Astrocyte (in vitro differentiated cells and primary cell): Measurements from ENCODE around the gene PNPT1. TPM values are rescaled to one million over a fixed set of nuclear protein-coding genes. Genes with fewer than 3 reads are reported as not detected.
"Not testable (repeated sequence)": the region's sequence is repeated elsewhere in the genome, so short reads cannot be mapped to it uniquely, and the experiment has no call there.

Experiments
- DNase-seq: peaks from one replicate; pipeline ENCODE4 v3.0.0-alpha.2; 2010; ENCODE audit warnings: low read depth
- FAIRE-seq: peaks from 2 replicates; lab custom pipeline; 2011; peaks lifted over from hg19 to GRCh38; lab: Jason Lieb, UNC
- H2AFZ ChIP-seq: 2 replicates; pipeline ENCODE4 v1.6.0; 2012; ENCODE audit warnings: low read depth, low read length, inconsistent platforms
- H3K27ac ChIP-seq: 2 replicates; pipeline ENCODE4 v1.5.1; 2011; ENCODE audit warnings: low read depth, low read length, inconsistent platforms
- H3K27me3 ChIP-seq: 2 replicates; pipeline ENCODE4 v1.6.0; 2011; ENCODE audit warnings: low read length, inconsistent platforms; ENCODE audit not compliant: insufficient read depth
- H3K36me3 ChIP-seq: 2 replicates; pipeline ENCODE4 v1.5.1; 2011; ENCODE audit warnings: low read length, inconsistent platforms; ENCODE audit not compliant: insufficient read depth
- H3K4me1 ChIP-seq: 2 replicates; pipeline ENCODE4 v1.5.1; 2011; ENCODE audit warnings: low read length, inconsistent platforms; ENCODE audit not compliant: insufficient read depth
- H3K4me2 ChIP-seq: 2 replicates; pipeline ENCODE4 v1.6.0; 2012; ENCODE audit warnings: low read length, inconsistent platforms
- H3K4me3 ChIP-seq: 2 replicates; pipeline ENCODE4 v1.5.1; 2011; ENCODE audit warnings: low read depth, mild to moderate bottlenecking, low read length, inconsistent platforms; ENCODE audit not compliant: insufficient read depth
- H3K79me2 ChIP-seq: 2 replicates; pipeline ENCODE4 v1.6.0; 2012; ENCODE audit warnings: mild to moderate bottlenecking, low read length, inconsistent platforms; ENCODE audit not compliant: insufficient read depth
- H3K9ac ChIP-seq: 2 replicates; pipeline ENCODE4 v1.6.0; 2012; ENCODE audit warnings: mild to moderate bottlenecking, low read length, inconsistent platforms
- H3K9me3 ChIP-seq: 2 replicates; pipeline ENCODE4 v1.5.1; 2012; ENCODE audit warnings: low read depth, mild to moderate bottlenecking, low read length, inconsistent platforms; ENCODE audit not compliant: insufficient read depth
- H4K20me1 ChIP-seq: 2 replicates; pipeline ENCODE4 v1.6.0; 2012; ENCODE audit warnings: low read length, inconsistent platforms; ENCODE audit not compliant: insufficient read depth
- H3K27ac Mint-ChIP-seq: one replicate; pipeline ENCODE4 v1.8.0; 2021; ENCODE audit warnings: mild to moderate bottlenecking, mixed read lengths; ENCODE audit not compliant: unreplicated experiment
- H3K27me3 Mint-ChIP-seq: one replicate; pipeline ENCODE4 v1.8.0; 2021; ENCODE audit warnings: low read depth, mixed read lengths; ENCODE audit not compliant: unreplicated experiment
- H3K36me3 Mint-ChIP-seq: one replicate; pipeline ENCODE4 v1.8.0; 2021; ENCODE audit warnings: low read depth, mixed read lengths; ENCODE audit not compliant: unreplicated experiment
- H3K4me1 Mint-ChIP-seq: one replicate; pipeline ENCODE4 v1.8.0; 2021; ENCODE audit warnings: low read depth, mixed read lengths; ENCODE audit not compliant: unreplicated experiment
- H3K4me3 Mint-ChIP-seq: one replicate; pipeline ENCODE4 v1.8.0; 2021; ENCODE audit warnings: mild to moderate bottlenecking, moderate library complexity, mixed read lengths; ENCODE audit not compliant: unreplicated experiment
- H3K9me3 Mint-ChIP-seq: one replicate; pipeline ENCODE4 v1.8.0; 2021; ENCODE audit warnings: mild to moderate bottlenecking, mixed read lengths; ENCODE audit not compliant: unreplicated experiment
- EZH2 ChIP-seq: IDR thresholded peaks from 2 replicates; pipeline ENCODE4 v1.6.1; 2012; ENCODE audit warnings: mild to moderate bottlenecking, low read length, inconsistent platforms; ENCODE audit not compliant: insufficient read depth
- total RNA-seq: library from RNA; stranded (reverse); gene quantifications from 2 replicates; pipeline ENCODE4 v1.2.1, GENCODE V29; 2021
- TF ChIP-seq, protein P1 (sequence below): IDR thresholded peaks from 2 replicates; pipeline ENCODE4 v1.5.1; 2011; ENCODE audit warnings: low read depth, mild to moderate bottlenecking, inconsistent platforms, low read length, moderate library complexity; ENCODE audit not compliant: insufficient read depth

The PNPT1 gene
- total RNA-seq, 1 donor from 2014 or later = 45.7 TPM

GRCh38 chr2:55712477-55713060, 18.9 kb upstream of the PNPT1 start:
- no peak overlapping the region for H3K4me3 Mint-ChIP-seq
- peaks cover 10% of the 10 kb centered on the region for H3K4me1 Mint-ChIP-seq
- H3K9me3 Mint-ChIP-seq = no peaks in the 10 kb centered on the region
- FAIRE-seq = no peak
- H3K27ac ChIP-seq = no peak overlapping the region
- H3K4me2 ChIP-seq = no peak overlapping the region
- DNase-seq = no peak
- no peak overlapping the region for H3K27ac Mint-ChIP-seq
- no peaks in the 10 kb centered on the region for H3K36me3 ChIP-seq
- no peaks in the 10 kb centered on the region for H3K36me3 Mint-ChIP-seq
- H3K9ac ChIP-seq = no peak overlapping the region
- TF ChIP-seq EZH2 = no peak
- TF ChIP-seq, protein P1, sequence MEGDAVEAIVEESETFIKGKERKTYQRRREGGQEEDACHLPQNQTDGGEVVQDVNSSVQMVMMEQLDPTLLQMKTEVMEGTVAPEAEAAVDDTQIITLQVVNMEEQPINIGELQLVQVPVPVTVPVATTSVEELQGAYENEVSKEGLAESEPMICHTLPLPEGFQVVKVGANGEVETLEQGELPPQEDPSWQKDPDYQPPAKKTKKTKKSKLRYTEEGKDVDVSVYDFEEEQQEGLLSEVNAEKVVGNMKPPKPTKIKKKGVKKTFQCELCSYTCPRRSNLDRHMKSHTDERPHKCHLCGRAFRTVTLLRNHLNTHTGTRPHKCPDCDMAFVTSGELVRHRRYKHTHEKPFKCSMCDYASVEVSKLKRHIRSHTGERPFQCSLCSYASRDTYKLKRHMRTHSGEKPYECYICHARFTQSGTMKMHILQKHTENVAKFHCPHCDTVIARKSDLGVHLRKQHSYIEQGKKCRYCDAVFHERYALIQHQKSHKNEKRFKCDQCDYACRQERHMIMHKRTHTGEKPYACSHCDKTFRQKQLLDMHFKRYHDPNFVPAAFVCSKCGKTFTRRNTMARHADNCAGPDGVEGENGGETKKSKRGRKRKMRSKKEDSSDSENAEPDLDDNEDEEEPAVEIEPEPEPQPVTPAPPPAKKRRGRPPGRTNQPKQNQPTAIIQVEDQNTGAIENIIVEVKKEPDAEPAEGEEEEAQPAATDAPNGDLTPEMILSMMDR = no peak
- H3K4me1 ChIP-seq = no peaks in the 10 kb centered on the region
- no peaks in the 10 kb centered on the region for H4K20me1 ChIP-seq
- H2AFZ ChIP-seq = no peak overlapping the region
- H3K27me3 Mint-ChIP-seq = no peaks in the 10 kb centered on the region
- no peaks in the 10 kb centered on the region for H3K79me2 ChIP-seq
- H3K27me3 ChIP-seq = no peaks in the 10 kb centered on the region
- no peaks in the 10 kb centered on the region for H3K9me3 ChIP-seq
- no peak overlapping the region for H3K4me3 ChIP-seq

GRCh38 chr2:55710025-55710424, 16.4 kb upstream of the PNPT1 start:
- Mint-ChIP-seq H3K9me3 (no peaks in the 10 kb centered on the region), H3K4me3 (no peak overlapping the region), H3K27ac (no peak overlapping the region), H3K36me3 (no peaks in the 10 kb centered on the region), H3K27me3 (no peaks in the 10 kb centered on the region), H3K4me1 (peaks cover 5% of the 10 kb centered on the region)
- Histone ChIP-seq H3K4me3 (no peak overlapping the region), H3K9me3 (no peaks in the 10 kb centered on the region), H4K20me1 (no peaks in the 10 kb centered on the region), H3K27ac (no peak overlapping the region), H3K4me2 (no peak overlapping the region), H2AFZ (no peak overlapping the region), H3K9ac (no peak overlapping the region), H3K79me2 (no peaks in the 10 kb centered on the region), H3K4me1 (no peaks in the 10 kb centered on the region), H3K36me3 (no peaks in the 10 kb centered on the region), H3K27me3 (peaks cover 3% of the 10 kb centered on the region)
- DNase-seq = no peak
- TF ChIP-seq EZH2 = no peak
- TF ChIP-seq, protein P1 = no peak
- no peak for FAIRE-seq

DNA sequence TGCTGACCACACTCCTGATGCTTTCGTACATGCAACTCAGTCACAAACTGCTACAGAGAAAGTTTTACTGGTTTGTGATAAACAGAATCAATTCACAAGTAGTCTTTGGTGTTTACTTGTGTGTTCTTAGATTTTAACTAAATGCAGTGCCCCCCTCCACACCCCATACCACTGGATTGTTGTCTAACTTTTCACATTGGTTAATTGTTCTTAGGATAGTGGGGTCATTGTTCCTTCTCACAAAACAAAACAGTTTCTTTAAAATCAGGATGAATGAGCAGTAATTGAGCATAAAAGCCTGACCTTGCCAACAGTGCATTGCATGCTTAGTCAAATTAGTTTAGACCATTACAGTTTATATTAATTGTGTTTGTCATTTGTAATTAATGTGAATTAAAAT, 14.1 kb upstream of the PNPT1 start:
- no peak overlapping the region for H3K27ac Mint-ChIP-seq
- Histone ChIP-seq H3K79me2 (no peaks in the 10 kb centered on the region), H3K36me3 (no peaks in the 10 kb centered on the region), H3K9me3 (no peaks in the 10 kb centered on the region), H3K9ac (no peak overlapping the region), H3K4me1 (no peaks in the 10 kb centered on the region), H3K27me3 (peaks cover 6% of the 10 kb centered on the region), H2AFZ (no peak overlapping the region), H4K20me1 (no peaks in the 10 kb centered on the region), H3K27ac (no peak overlapping the region), H3K4me2 (no peak overlapping the region), H3K4me3 (no peak overlapping the region)
- no peaks in the 10 kb centered on the region for H3K9me3 Mint-ChIP-seq
- no peaks in the 10 kb centered on the region for H3K27me3 Mint-ChIP-seq
- FAIRE-seq (no peak), DNase-seq (no peak)
- H3K4me3 Mint-ChIP-seq = no peak overlapping the region
- no peaks in the 10 kb centered on the region for H3K36me3 Mint-ChIP-seq
- no peak for TF ChIP-seq EZH2
- TF ChIP-seq, protein P1 = no peak
- no peaks in the 10 kb centered on the region for H3K4me1 Mint-ChIP-seq

GRCh38 chr2:55706258-55706657, 12.6 kb upstream of the PNPT1 start:
- H4K20me1 ChIP-seq, H3K27me3 ChIP-seq, H3K27ac ChIP-seq, H3K27ac Mint-ChIP-seq, H3K4me1 ChIP-seq, H3K4me3 ChIP-seq, H3K4me3 Mint-ChIP-seq, H3K36me3 Mint-ChIP-seq, DNase-seq, H3K79me2 ChIP-seq, H3K36me3 ChIP-seq, H3K9me3 ChIP-seq, H3K9me3 Mint-ChIP-seq, H3K9ac ChIP-seq, H3K4me1 Mint-ChIP-seq, H3K27me3 Mint-ChIP-seq, FAIRE-seq, H3K4me2 ChIP-seq, H2AFZ ChIP-seq: not testable (repeated sequence)
